HG03520 (cell line): ENCODE results near the gene RBKS.

Source experiments
- ATAC-seq: cut with Tn5 transposase; IDR thresholded peaks from one replicate; pipeline ENCODE4 v1.9.1; 2021; ENCODE audit warnings: mild to moderate bottlenecking, moderate library complexity; ENCODE audit not compliant: unreplicated experiment

RBKS gene

GRCh38 chr2:27890146-27890923 lies at the start of gene RBKS, which contains the start of gene BABAM2:
Gene RBKS, minus strand, starts transcription at chr2:27890387. Its CDS starts 42 bp downstream, at chr2:27890345.
Gene BABAM2, plus strand, starts transcription at chr2:27890729. Its CDS starts 3,828 bp downstream, at chr2:27894557.
- peak; percentile 61 for ATAC-seq

GRCh38 chr2:27935026-27935425 lies 44.8 kb upstream of the RBKS start:
- no peak for ATAC-seq

- no peak for ATAC-seq
Observed at GRCh38 chr2:27932396-27932795, 42.2 kb upstream of the RBKS start.

- ATAC-seq = no peak
Observed at GRCh38 chr2:27931361-27931950, 41.3 kb upstream of the RBKS start.

GRCh38 chr2:27929916-27930486 lies 39.8 kb upstream of the RBKS start:
- no peak for ATAC-seq

- ATAC-seq = no peak
Observed at GRCh38 chr2:27925766-27926472, 35.7 kb upstream of the RBKS start.

GRCh38 chr2:27922842-27923241 lies 32.7 kb upstream of the RBKS start:
- no peak for ATAC-seq

GRCh38 chr2:27921880-27922547 lies 31.8 kb upstream of the RBKS start:
- ATAC-seq = no peak

- ATAC-seq = no peak
Observed at GRCh38 chr2:27921424-27921823, 31.2 kb upstream of the RBKS start.

- ATAC-seq = no peak
Observed at GRCh38 chr2:27920148-27920885, 30.1 kb upstream of the RBKS start.

- ATAC-seq = no peak
Observed at GRCh38 chr2:27916293-27916995, 26.3 kb upstream of the RBKS start.

- ATAC-seq = no peak
Observed at GRCh38 chr2:27915874-27916273, 25.7 kb upstream of the RBKS start.

- no peak for ATAC-seq
Observed at GRCh38 chr2:27915191-27915590, 25.0 kb upstream of the RBKS start.

- ATAC-seq = no peak
Observed at GRCh38 chr2:27914805-27915175, 24.6 kb upstream of the RBKS start.

- ATAC-seq = no peak
Observed at GRCh38 chr2:27914041-27914804, 24.0 kb upstream of the RBKS start.

GRCh38 chr2:27912512-27912911 lies 22.3 kb upstream of the RBKS start:
- ATAC-seq = no peak

- no peak for ATAC-seq
Observed at GRCh38 chr2:27911458-27912210, 21.4 kb upstream of the RBKS start.

- ATAC-seq = no peak
Observed at GRCh38 chr2:27909901-27910300, 19.7 kb upstream of the RBKS start.
